ENCODE results near the gene RXFP3.
A peak's percentile ranks its signal among the peaks of the same experiment; 100 is the strongest.

Gene RXFP3

DNA sequence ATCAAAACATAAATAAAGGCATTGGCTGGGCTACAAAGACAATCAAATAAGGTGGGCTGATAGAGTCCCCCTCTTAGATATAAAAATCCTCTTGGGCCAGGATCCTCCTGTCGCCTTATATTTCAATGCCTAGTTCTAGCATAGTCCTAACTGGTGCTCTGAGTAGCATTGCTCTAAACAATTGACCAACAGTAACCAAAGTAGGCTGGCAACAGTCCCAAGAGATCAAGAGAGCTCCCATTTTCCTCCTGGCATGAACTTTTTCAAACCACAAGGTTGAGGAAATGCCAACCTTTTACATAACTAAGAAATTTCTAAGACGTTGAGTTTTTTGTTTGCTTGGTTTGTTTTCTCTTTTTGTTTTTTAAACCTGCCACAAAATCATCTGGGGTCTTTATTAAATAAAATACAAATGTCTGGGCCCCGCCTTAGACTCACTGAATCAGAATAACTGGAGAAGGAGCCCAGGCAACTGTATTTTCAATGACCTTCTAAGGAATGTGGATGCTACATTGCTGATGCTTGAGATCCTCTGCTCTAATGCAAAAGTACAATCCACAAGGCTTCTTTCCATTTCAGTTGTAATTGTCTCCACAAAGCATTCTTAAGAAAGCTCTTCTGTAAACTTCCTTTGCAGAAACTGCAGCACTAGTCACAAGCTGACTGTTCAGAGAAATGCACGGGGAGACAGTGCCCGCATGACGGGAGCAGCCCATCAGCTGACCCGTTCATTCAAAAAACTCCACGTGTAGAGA lies 45.4 kb downstream of the RXFP3 start:
- no peak for DNase-seq

DNA sequence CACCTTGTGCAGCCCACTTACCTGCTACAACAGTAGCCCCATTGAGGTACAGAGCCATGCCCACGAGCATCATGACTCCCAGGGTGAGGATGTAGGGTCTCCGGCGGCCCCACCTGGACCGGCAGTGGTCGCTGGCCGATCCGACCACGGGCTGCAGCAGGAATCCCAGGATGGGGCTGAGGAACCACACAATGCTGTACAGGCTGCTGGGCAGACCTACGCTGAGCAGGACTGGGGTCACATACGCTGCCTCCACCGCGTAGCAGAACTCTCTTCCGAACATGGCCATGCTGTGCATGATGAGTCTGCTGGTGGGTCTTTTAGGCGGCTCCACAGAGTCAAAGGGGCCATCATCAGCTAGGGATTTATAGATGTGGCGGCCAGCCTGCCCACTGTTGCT lies 48.0 kb downstream of the RXFP3 start:
- DNase-seq = no peak

DNA sequence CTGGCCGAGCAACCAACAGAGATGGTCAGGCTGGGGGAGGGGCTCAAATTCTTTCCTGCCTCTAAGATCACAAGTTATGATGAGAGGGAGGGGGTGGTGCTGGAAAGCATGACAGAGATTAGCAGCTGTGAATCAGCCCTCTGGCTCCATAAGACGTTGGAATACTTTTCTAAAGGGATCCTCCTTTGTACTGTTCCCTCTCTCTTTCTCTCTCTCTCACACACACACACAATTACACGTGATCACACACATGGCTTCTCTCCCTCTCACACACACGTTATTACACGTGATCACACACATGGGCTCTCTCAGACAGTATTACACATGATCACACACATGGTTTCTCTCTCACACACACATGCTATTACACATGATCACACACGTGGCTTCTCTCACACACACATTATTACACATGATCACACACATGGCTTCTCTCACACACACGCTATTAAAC lies 48.5 kb downstream of the RXFP3 start, which contains the start of gene SLC45A2:
Gene SLC45A2, minus strand, starts transcription at position 23 of the 454 bp plus-strand sequence. CDS start 110 bp downstream, outside the sequence.
- peak; percentile 56 for DNase-seq

DNA sequence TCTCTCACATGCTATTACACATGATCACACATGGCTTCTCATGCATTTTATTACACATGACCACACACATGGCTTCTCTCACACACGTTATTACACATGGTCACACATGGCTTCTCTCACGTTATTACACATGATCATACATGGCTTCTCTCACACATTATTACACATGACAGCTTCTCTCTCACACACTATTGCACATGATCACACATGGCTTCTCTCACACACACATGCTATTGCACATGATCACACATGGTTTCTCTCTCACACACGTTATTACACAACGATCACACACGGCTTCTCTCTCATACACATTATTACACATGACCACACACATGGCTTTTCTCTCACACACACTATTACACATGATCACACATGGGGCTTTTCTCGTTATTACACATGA lies 49.3 kb downstream of the RXFP3 start:
- DNase-seq = no peak
